Measurements from ENCODE around the gene SLC12A2. TPM values are rescaled to one million over a fixed set of nuclear protein-coding genes. Genes with fewer than 3 reads are reported as not detected.

The SLC12A2 gene
- total RNA-seq, 2 donors from 2014 or later = 51.3 to 195 TPM

DNA sequence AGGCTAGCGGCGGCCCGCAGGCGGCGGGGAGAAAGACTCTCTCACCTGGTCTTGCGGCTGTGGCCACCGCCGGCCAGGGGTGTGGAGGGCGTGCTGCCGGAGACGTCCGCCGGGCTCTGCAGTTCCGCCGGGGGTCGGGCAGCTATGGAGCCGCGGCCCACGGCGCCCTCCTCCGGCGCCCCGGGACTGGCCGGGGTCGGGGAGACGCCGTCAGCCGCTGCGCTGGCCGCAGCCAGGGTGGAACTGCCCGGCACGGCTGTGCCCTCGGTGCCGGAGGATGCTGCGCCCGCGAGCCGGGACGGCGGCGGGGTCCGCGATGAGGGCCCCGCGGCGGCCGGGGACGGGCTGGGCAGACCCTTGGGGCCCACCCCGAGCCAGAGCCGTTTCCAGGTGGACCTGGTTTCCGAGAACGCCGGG is 253 bp downstream of the SLC12A2 start:
- TF ChIP-seq POLR2AphosphoS5 (IDR thresholded peaks at IDR 0.05) (no peak), CTCF (IDR thresholded peaks at IDR 0.05) (peak in 3 of 4 experiments; percentile 33 to 59 (median 56))
- 2% methylated on average over 12 of the region's 53 CpGs for WGBS
- Histone ChIP-seq H3K4me1 (replicated peaks) (no peaks in the 10 kb centered on the region), H3K27me3 (replicated peaks; ENCODE audit: insufficient read depth) (no peaks in the 10 kb centered on the region), H3K27ac (peak overlapping the region; percentile 96 to 97), H3K4me3 (peak overlapping the region; percentile 83 to 93), H3K36me3 (no peaks in the 10 kb centered on the region), H3K9me3 (no peaks in the 10 kb centered on the region)
- DNase-seq (ENCODE audit: low spot score) = no peak
- intact Hi-C loops (cut with DNase I) = loop anchor here (5.0 to 10.0 kb wide), 5 partner anchors 113 to 522 kb away; no protein-coding TSS in a partner anchor

DNA sequence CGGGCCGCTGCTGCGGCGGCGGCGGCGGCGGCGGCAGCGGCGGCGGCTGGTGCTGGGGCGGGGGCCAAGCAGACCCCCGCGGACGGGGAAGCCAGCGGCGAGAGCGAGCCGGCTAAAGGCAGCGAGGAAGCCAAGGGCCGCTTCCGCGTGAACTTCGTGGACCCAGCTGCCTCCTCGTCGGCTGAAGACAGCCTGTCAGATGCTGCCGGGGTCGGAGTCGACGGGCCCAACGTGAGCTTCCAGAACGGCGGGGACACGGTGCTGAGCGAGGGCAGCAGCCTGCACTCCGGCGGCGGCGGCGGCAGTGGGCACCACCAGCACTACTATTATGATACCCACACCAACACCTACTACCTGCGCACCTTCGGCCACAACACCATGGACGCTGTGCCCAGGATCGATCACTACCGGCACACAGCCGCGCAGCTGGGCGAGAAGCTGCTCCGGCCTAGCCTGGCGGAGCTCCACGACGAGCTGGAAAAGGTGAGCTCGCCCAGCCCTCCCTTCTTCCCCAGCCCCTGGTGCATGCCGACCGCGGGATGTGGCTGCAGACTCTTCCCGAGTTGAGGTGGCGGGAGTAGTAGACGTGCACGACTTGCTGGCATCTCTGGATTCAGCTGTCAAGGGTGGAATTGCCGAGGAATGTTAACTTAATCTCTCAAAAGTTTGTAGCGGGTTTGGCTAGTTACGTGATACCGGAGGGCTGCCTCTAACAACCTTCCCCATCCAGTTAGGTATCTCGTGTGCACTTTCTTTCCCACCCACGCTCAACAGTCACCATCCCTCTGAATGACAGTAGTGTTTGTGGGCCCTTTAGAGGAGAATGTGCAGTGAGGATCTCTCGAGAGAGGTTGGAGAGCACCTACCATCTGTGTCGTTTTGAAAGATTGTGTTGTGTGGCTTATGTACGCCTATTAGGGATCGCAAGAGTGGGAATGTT is 932 bp downstream of the SLC12A2 start:
- 1% methylated on average over 63 of the region's 71 CpGs for WGBS
- Histone ChIP-seq H3K4me3 (peak overlapping the region; percentile 83 to 93), H3K36me3 (no peaks in the 10 kb centered on the region), H3K4me1 (replicated peaks) (no peaks in the 10 kb centered on the region), H3K27me3 (replicated peaks; ENCODE audit: insufficient read depth) (no peaks in the 10 kb centered on the region), H3K27ac (peak overlapping the region; percentile 96 to 97), H3K9me3 (no peaks in the 10 kb centered on the region)
- intact Hi-C loops (cut with DNase I) = loop anchor here (5.0 to 10.0 kb wide), 5 partner anchors 113 to 522 kb away; no protein-coding TSS in a partner anchor
- no peak for TF ChIP-seq POLR2AphosphoS5 (IDR thresholded peaks at IDR 0.05)
- TF ChIP-seq POLR2A (IDR thresholded peaks at IDR 0.05) = no peak
- TF ChIP-seq CTCF (IDR thresholded peaks at IDR 0.05) = no peak
- DNase-seq (ENCODE audit: low spot score) = peak; percentile 14

DNA sequence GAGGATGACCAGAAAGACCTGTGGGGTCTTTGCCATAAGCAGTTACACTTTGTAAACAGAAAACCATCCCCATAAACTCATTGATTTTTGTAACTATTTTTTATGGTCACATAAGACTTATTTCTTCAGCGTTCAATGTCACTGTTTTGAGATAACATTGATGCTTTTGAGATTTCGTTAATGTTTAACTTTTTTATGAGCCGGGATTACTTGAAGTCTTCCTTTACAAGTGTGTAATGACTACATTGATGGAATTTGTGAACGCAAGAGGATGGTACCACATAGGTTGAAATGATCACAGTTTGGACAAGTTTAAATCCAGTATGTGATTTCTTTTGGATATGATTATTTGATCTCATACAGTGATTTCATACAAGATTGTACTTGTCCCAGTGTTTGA is 1.8 kb downstream of the SLC12A2 start:
- Histone ChIP-seq H3K27ac (peak overlapping the region in 1 of 2 donors; percentile 6), H3K36me3 (no peaks in the 10 kb centered on the region), H3K9me3 (no peaks in the 10 kb centered on the region), H3K27me3 (replicated peaks; ENCODE audit: insufficient read depth) (no peaks in the 10 kb centered on the region), H3K4me3 (peak overlapping the region; percentile 83 to 93), H3K4me1 (replicated peaks) (no peaks in the 10 kb centered on the region)
- intact Hi-C loops (cut with DNase I) = loop anchor here (10.0 kb wide), 3 partner anchors 131 to 321 kb away; no protein-coding TSS in a partner anchor
- no peak for DNase-seq (ENCODE audit: low spot score)
- no peak for TF ChIP-seq POLR2A (IDR thresholded peaks at IDR 0.05)
- no peak for TF ChIP-seq POLR2AphosphoS5 (IDR thresholded peaks at IDR 0.05)
- TF ChIP-seq CTCF (IDR thresholded peaks at IDR 0.05) = no peak
- 26% methylated on average over 4 of the region's 4 CpGs for WGBS

DNA sequence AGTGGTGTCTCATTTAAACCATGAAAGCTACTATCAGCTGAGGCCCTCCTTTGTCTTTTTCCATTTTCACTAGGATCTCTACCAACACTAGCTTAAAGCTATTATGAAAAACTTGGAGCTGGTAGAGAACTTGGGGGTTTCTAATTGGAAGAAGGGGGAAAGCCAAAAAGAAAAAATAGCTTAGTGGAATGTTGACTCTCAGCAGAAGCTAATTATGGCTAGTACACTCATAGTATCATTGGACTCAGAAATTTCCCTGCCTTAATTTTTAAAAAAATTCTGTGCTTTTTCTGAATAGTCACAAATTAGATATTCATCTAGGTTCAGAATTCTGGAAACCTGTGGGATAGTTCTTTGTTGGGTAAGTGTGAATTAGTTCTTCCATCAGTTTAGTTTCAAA is 8.0 kb downstream of the SLC12A2 start:
- H3K4me1 ChIP-seq (replicated peaks) = no peaks in the 10 kb centered on the region

More for the DNA sequence above, 8.0 kb downstream of the SLC12A2 start:
- Histone ChIP-seq H3K36me3 (no peaks in the 10 kb centered on the region), H3K27ac (no peak overlapping the region), H3K9me3 (no peaks in the 10 kb centered on the region), H3K4me3 (no peak overlapping the region), H3K27me3 (replicated peaks; ENCODE audit: insufficient read depth) (no peaks in the 10 kb centered on the region)
- TF ChIP-seq CTCF (IDR thresholded peaks at IDR 0.05) (no peak), POLR2A (IDR thresholded peaks at IDR 0.05) (no peak), POLR2AphosphoS5 (IDR thresholded peaks at IDR 0.05) (no peak)
- DNase-seq (ENCODE audit: low spot score) = no peak
- intact Hi-C loops (cut with DNase I) = no loop called here

Data from prostate gland (tissue), 2 donors.